Hypothalamus (tissue), 51 donors: ENCODE measurements around the gene IL6R.

Experiments
- DNase-seq, 51 donors: peaks; one replicate each; lab custom pipeline; 2025; lab: John Stamatoyannopoulos, UW

IL6R gene

GRCh38 chr1:154423304-154423987 lies 18.3 kb downstream of the IL6R start:
- peak in 18 of 51 donors; percentile 15 to 64 (median 51) for DNase-seq

GRCh38 chr1:154423988-154424326 lies 18.8 kb downstream of the IL6R start:
- DNase-seq = peak in 8 of 51 donors; percentile 19 to 40 (median 31)

GRCh38 chr1:154425172-154425571 lies 20.0 kb downstream of the IL6R start:
- no peak for DNase-seq

GRCh38 chr1:154427173-154428139 lies 22.3 kb downstream of the IL6R start:
- DNase-seq = peak in 2 of 51 donors; percentile 17 to 21

GRCh38 chr1:154429118-154429517 lies 24.0 kb downstream of the IL6R start:
- DNase-seq = peak in 36 of 51 donors; percentile 12 to 80 (median 52)

GRCh38 chr1:154429841-154430611 lies 24.9 kb downstream of the IL6R start:
- DNase-seq = no peak

GRCh38 chr1:154430903-154431302 lies 25.8 kb downstream of the IL6R start:
- peak in 1 of 51 donors; percentile 22 for DNase-seq

GRCh38 chr1:154431586-154432373 lies 26.6 kb downstream of the IL6R start:
- DNase-seq = no peak

- DNase-seq = no peak
These were observed 28.1 kb downstream of the IL6R start for GRCh38 chr1:154433161-154433764.

- DNase-seq = peak in 35 of 51 donors; percentile 8 to 100 (median 51)
These were observed 29.4 kb downstream of the IL6R start for GRCh38 chr1:154434346-154435085.

GRCh38 chr1:154435599-154436200 lies 30.6 kb downstream of the IL6R start:
- DNase-seq = peak in 1 of 51 donors; percentile 79

GRCh38 chr1:154436433-154436832 lies 31.3 kb downstream of the IL6R start:
- no peak for DNase-seq

GRCh38 chr1:154440036-154440804 lies 35.1 kb downstream of the IL6R start:
- no peak for DNase-seq

GRCh38 chr1:154441241-154441888 lies 36.2 kb downstream of the IL6R start:
- DNase-seq = no peak

- DNase-seq = peak in 1 of 51 donors; percentile 13
These were observed 37.0 kb downstream of the IL6R start for GRCh38 chr1:154442006-154442740.

GRCh38 chr1:154443274-154444013 lies 38.3 kb downstream of the IL6R start:
- peak in 1 of 51 donors; percentile 18 for DNase-seq
